GM12878 (cell line): Measurements from ENCODE around the gene FNTB. TPM values are rescaled to one million over a fixed set of nuclear protein-coding genes. Genes with fewer than 3 reads are reported as not detected.

ENCODE experiments used
- ATF7 ChIP-seq: fragments of 450-650 bp; IDR thresholded peaks from 2 replicates; pipeline ENCODE4 v1.6.1; 2016; ENCODE audit warnings: low read depth, mild to moderate bottlenecking
- BHLHE40 ChIP-seq, 2 experiments: fragments of 450-650 bp in 1 of 2; IDR thresholded peaks; 2 replicates each; pipeline ENCODE4 v1.6.1; 2011 to 2017; ENCODE audit warnings: low read depth in 2 of 2, borderline replicate concordance in 1 of 2, improper control_type of control experiment in 1 of 2, low read length in 1 of 2, mild to moderate bottlenecking in 1 of 2
- EGR1 ChIP-seq, 2 experiments: IDR thresholded peaks; 1 replicate in 1 of 2; 2 replicates in 1 of 2; pipeline ENCODE4 v1.6.1; 2011 to 2012; ENCODE audit warnings: low read depth in 2 of 2, low read length in 2 of 2, borderline replicate concordance in 1 of 2, mild to moderate bottlenecking in 1 of 2, moderate library complexity in 1 of 2
- EZH2 ChIP-seq: IDR thresholded peaks from 2 replicates; pipeline ENCODE4 v1.6.1; 2012; ENCODE audit warnings: low read depth, mild to moderate bottlenecking, control low read depth, inconsistent platforms, low read length, borderline replicate concordance; ENCODE audit not compliant: control insufficient read depth
- FOXM1 ChIP-seq: IDR thresholded peaks from 2 replicates; pipeline ENCODE4 v1.6.1; 2012; ENCODE audit warnings: low read depth, mild to moderate bottlenecking, inconsistent platforms, low read length, moderate library complexity
- HDGF ChIP-seq: fragments of 450-650 bp; IDR thresholded peaks from 2 replicates; pipeline ENCODE4 v1.6.1; 2016; ENCODE audit warnings: antibody characterized with exemption
- IKZF1 ChIP-seq: fragments of 450-650 bp; conservative IDR thresholded peaks from 2 replicates; pipeline ENCODE4 v1.6.1; 2017; ENCODE audit warnings: antibody characterized with exemption, mild to moderate bottlenecking
- MTA2 ChIP-seq: fragments of 450-650 bp; IDR thresholded peaks from 2 replicates; pipeline ENCODE4 v1.6.1; 2016; ENCODE audit warnings: low read depth, mild to moderate bottlenecking, moderate library complexity
- MTA3 ChIP-seq: IDR thresholded peaks from 2 replicates; pipeline ENCODE4 v1.6.1; 2012; ENCODE audit warnings: low read length, inconsistent platforms, borderline replicate concordance
- NFYA ChIP-seq: IDR thresholded peaks from 2 replicates; pipeline ENCODE4 v1.6.1; 2011; ENCODE audit warnings: low read depth, mild to moderate bottlenecking, low read length, improper control_type of control experiment, borderline replicate concordance
- NR2F1 ChIP-seq: fragments of 450-650 bp; conservative IDR thresholded peaks from 2 replicates; pipeline ENCODE4 v1.6.1; 2017; ENCODE audit warnings: mild to moderate bottlenecking
- PML ChIP-seq: IDR thresholded peaks from 2 replicates; pipeline ENCODE4 v1.6.1; 2012; ENCODE audit warnings: low read length, inconsistent platforms
- RAD51 ChIP-seq: fragments of 450-650 bp; IDR thresholded peaks from 2 replicates; pipeline ENCODE4 v1.6.1; 2016; ENCODE audit warnings: moderate library complexity, mild to moderate bottlenecking, inconsistent platforms
- RB1 ChIP-seq: fragments of 450-650 bp; formaldehyde crosslinking; IDR thresholded peaks from 2 replicates; pipeline ENCODE4 v1.6.1; 2017; ENCODE audit warnings: mild to moderate bottlenecking, borderline replicate concordance
- RUNX3 ChIP-seq: IDR thresholded peaks from 2 replicates; pipeline ENCODE4 v1.6.1; 2012; ENCODE audit warnings: low read length, inconsistent platforms
- SUZ12 ChIP-seq: fragments of 200-600 bp; sonication (generic); IDR thresholded peaks from one replicate; pipeline ENCODE4 v1.6.1; 2018; ENCODE audit warnings: antibody characterized with exemption, mild to moderate bottlenecking; ENCODE audit not compliant: unreplicated experiment
- YBX1 ChIP-seq: fragments of 450-650 bp; IDR thresholded peaks from 2 replicates; pipeline ENCODE4 v1.6.1; 2016; ENCODE audit warnings: antibody characterized with exemption
- ZNF24 ChIP-seq: fragments of 450-650 bp; IDR thresholded peaks from 2 replicates; pipeline ENCODE4 v1.6.1; 2017; ENCODE audit warnings: antibody characterized with exemption, mild to moderate bottlenecking
- polyA plus RNA-seq, 11 experiments: library from polyadenylated mRNA; depleted of rRNA in 4 of 11; unstranded in 6 of 11; stranded (reverse) in 5 of 11; fragments of >200 nt; fragmentation: Nextera tagmentation in 4 of 11; fragmentation: Illumina TruSeq in 1 of 11; extraction: Ambion mirVana in 4 of 11; extraction: Trizol in 1 of 11; gene quantifications; 1 replicate in 1 of 11; 2 replicates in 10 of 11; pipeline versions ENCODE4 v1.2.1 to v1.2.3, GENCODE V29; 2011 to 2016; ENCODE audit warnings: inconsistent platforms in 2 of 11, missing spikeins in 2 of 11, low read depth in 1 of 11
- total RNA-seq, 4 experiments: library from RNA; depleted of rRNA in 3 of 4; stranded (reverse); fragments of >200 nt in 3 of 4; fragmentation: Illumina TruSeq in 1 of 4; extraction: Trizol in 1 of 4; gene quantifications; 2 replicates each; pipeline versions ENCODE4 v1.2.1 to v1.2.3, GENCODE V29; 2013 to 2021
- TF ChIP-seq, protein P1 (sequence below): fragments of 450-650 bp; IDR thresholded peaks from 2 replicates; pipeline ENCODE4 v1.6.1; 2017; ENCODE audit warnings: antibody characterized with exemption, mild to moderate bottlenecking, moderate library complexity
- TF ChIP-seq, protein P2 (sequence below): fragments of 450-650 bp; IDR thresholded peaks from 2 replicates; pipeline ENCODE4 v1.6.1; 2016; ENCODE audit warnings: mild to moderate bottlenecking
- TF ChIP-seq, protein P3 (sequence below): fragments of 450-650 bp; IDR thresholded peaks from 2 replicates; pipeline ENCODE4 v1.6.1; 2017; ENCODE audit warnings: low read depth, mild to moderate bottlenecking, moderate library complexity
- TF ChIP-seq, protein P4 (sequence below): fragments of 150-350 bp; IDR thresholded peaks from 2 replicates; pipeline ENCODE4 v1.6.1; 2014; ENCODE audit warnings: mild to moderate bottlenecking, low read depth, low read length
- TF ChIP-seq, protein P5 (sequence below): fragments of 450-650 bp; IDR thresholded peaks from 2 replicates; pipeline ENCODE4 v1.6.1; 2017; ENCODE audit warnings: mild to moderate bottlenecking, low read depth, inconsistent platforms; ENCODE audit not compliant: poor library complexity, severe bottlenecking

Gene FNTB
- total and polyA plus RNA-seq, 10 of the 15 experiments (the other 5 are each of a cell fraction or from before 2014, with no cell fraction given), result 10.4 to 25.1 (median 16.7) TPM

DNA sequence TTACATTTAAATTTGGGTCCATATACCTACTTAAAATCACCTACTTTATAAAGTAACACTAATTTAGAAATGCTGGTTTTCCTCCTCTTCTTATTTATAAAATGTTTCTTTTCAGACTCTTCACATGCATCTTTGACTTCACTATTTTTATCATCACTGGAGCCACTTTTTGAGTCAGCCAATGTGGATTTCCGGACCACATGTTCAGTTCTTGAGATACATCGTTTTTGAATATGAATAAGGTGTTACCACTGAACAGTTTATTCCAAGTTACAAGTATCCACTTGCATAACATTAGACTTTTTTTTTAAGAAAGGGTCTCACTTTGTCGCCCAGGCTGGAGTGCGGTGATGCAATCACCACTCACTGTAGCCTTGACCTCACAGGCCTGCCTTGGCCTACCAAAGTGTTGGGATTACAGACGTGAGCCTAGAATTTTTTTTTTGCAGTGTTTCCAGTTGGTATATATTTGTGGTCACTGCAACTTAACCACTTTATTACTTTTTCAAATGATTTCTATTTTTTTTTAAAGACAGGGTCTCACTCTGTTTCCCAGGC lies 5.7 kb downstream of the FNTB start (continued):
- TF ChIP-seq, protein P1, sequence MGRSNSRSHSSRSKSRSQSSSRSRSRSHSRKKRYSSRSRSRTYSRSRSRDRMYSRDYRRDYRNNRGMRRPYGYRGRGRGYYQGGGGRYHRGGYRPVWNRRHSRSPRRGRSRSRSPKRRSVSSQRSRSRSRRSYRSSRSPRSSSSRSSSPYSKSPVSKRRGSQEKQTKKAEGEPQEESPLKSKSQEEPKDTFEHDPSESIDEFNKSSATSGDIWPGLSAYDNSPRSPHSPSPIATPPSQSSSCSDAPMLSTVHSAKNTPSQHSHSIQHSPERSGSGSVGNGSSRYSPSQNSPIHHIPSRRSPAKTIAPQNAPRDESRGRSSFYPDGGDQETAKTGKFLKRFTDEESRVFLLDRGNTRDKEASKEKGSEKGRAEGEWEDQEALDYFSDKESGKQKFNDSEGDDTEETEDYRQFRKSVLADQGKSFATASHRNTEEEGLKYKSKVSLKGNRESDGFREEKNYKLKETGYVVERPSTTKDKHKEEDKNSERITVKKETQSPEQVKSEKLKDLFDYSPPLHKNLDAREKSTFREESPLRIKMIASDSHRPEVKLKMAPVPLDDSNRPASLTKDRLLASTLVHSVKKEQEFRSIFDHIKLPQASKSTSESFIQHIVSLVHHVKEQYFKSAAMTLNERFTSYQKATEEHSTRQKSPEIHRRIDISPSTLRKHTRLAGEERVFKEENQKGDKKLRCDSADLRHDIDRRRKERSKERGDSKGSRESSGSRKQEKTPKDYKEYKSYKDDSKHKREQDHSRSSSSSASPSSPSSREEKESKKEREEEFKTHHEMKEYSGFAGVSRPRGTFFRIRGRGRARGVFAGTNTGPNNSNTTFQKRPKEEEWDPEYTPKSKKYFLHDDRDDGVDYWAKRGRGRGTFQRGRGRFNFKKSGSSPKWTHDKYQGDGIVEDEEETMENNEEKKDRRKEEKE, result no peak
- no peak for TF ChIP-seq NR2F1
- no peak for TF ChIP-seq RAD51
- no peak for TF ChIP-seq HDGF
- 0 out of 2 replicates have a peak, but pooled peaks have one; percentile 28 for TF ChIP-seq FOXM1
- no peak for TF ChIP-seq MTA3
- TF ChIP-seq, protein P2, sequence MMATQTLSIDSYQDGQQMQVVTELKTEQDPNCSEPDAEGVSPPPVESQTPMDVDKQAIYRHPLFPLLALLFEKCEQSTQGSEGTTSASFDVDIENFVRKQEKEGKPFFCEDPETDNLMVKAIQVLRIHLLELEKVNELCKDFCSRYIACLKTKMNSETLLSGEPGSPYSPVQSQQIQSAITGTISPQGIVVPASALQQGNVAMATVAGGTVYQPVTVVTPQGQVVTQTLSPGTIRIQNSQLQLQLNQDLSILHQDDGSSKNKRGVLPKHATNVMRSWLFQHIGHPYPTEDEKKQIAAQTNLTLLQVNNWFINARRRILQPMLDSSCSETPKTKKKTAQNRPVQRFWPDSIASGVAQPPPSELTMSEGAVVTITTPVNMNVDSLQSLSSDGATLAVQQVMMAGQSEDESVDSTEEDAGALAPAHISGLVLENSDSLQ, result no peak
- TF ChIP-seq PML, result no peak
- TF ChIP-seq, protein P3, sequence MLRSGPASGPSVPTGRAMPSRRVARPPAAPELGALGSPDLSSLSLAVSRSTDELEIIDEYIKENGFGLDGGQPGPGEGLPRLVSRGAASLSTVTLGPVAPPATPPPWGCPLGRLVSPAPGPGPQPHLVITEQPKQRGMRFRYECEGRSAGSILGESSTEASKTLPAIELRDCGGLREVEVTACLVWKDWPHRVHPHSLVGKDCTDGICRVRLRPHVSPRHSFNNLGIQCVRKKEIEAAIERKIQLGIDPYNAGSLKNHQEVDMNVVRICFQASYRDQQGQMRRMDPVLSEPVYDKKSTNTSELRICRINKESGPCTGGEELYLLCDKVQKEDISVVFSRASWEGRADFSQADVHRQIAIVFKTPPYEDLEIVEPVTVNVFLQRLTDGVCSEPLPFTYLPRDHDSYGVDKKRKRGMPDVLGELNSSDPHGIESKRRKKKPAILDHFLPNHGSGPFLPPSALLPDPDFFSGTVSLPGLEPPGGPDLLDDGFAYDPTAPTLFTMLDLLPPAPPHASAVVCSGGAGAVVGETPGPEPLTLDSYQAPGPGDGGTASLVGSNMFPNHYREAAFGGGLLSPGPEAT, result no peak
- no peak for TF ChIP-seq MTA2
- no peak for TF ChIP-seq BHLHE40 (IDR thresholded peaks at IDR 0.05; ENCODE audit: borderline replicate concordance in 1 of 2, low read depth in 2 of 2, low read length in 1 of 2)
- no peak for TF ChIP-seq ZNF24
- no peak for TF ChIP-seq EZH2
- peak; percentile 82 for TF ChIP-seq RUNX3
- no peak for TF ChIP-seq RB1
- no peak for TF ChIP-seq ATF7
- TF ChIP-seq EGR1 (IDR thresholded peaks at IDR 0.05; ENCODE audit: borderline replicate concordance in 1 of 2, low read depth in 2 of 2, low read length in 2 of 2), result no peak
- no peak for TF ChIP-seq IKZF1
- no peak for TF ChIP-seq NFYA
- TF ChIP-seq, protein P4, sequence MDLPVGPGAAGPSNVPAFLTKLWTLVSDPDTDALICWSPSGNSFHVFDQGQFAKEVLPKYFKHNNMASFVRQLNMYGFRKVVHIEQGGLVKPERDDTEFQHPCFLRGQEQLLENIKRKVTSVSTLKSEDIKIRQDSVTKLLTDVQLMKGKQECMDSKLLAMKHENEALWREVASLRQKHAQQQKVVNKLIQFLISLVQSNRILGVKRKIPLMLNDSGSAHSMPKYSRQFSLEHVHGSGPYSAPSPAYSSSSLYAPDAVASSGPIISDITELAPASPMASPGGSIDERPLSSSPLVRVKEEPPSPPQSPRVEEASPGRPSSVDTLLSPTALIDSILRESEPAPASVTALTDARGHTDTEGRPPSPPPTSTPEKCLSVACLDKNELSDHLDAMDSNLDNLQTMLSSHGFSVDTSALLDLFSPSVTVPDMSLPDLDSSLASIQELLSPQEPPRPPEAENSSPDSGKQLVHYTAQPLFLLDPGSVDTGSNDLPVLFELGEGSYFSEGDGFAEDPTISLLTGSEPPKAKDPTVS, result no peak
- TF ChIP-seq, protein P5, sequence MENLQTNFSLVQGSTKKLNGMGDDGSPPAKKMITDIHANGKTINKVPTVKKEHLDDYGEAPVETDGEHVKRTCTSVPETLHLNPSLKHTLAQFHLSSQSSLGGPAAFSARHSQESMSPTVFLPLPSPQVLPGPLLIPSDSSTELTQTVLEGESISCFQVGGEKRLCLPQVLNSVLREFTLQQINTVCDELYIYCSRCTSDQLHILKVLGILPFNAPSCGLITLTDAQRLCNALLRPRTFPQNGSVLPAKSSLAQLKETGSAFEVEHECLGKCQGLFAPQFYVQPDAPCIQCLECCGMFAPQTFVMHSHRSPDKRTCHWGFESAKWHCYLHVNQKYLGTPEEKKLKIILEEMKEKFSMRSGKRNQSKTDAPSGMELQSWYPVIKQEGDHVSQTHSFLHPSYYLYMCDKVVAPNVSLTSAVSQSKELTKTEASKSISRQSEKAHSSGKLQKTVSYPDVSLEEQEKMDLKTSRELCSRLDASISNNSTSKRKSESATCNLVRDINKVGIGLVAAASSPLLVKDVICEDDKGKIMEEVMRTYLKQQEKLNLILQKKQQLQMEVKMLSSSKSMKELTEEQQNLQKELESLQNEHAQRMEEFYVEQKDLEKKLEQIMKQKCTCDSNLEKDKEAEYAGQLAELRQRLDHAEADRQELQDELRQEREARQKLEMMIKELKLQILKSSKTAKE, result no peak
- TF ChIP-seq YBX1, result no peak
- no peak for TF ChIP-seq SUZ12
